A673 (cell line): ENCODE data around the gene CCNI. TPM values are rescaled to one million over a fixed set of nuclear protein-coding genes. Genes with fewer than 3 reads are reported as not detected.
A peak's percentile ranks its signal among the peaks of the same experiment; 100 is the strongest.

Experiments
- BruUV-seq: library from RNA; stranded (reverse); fragments of 400-500 nt; replicated peaks from 2 replicates; lab custom pipeline; 2021; lab: Mats Ljungman, UMichigan
- CTCF ChIA-PET: fragments of 300-600 bp; sonication (Branson Sonifier 250); formaldehyde crosslinking; loops from one replicate; lab custom pipeline; 2022; ENCODE audit warnings: antibody characterized with exemption; lab: Charles Lee
- POLR2A ChIA-PET: fragments of 300-600 bp; sonication (Branson Sonifier 250); formaldehyde crosslinking; loops from one replicate; lab custom pipeline; 2022; ENCODE audit warnings: antibody characterized with exemption; ENCODE audit not compliant: low non-redundant PET; lab: Charles Lee
- DNase-seq: peaks from one replicate; pipeline ENCODE4 v3.0.0-alpha.2; 2015; ENCODE audit warnings: low spot score
- H3K27ac ChIP-seq: fragments of 200-600 bp; sonication (generic); 2 replicates; pipeline ENCODE4 v1.5.1; 2016; ENCODE audit warnings: mixed run types, low read depth, mild to moderate bottlenecking, mixed read lengths, antibody characterized with exemption, low read length; ENCODE audit not compliant: poor library complexity, severe bottlenecking
- H3K27me3 ChIP-seq: fragments of 200-600 bp; sonication (generic); replicated peaks from 2 replicates; pipeline ENCODE4 v1.6.1; 2017; ENCODE audit warnings: mixed run types, low read depth, mild to moderate bottlenecking, mixed read lengths, antibody characterized with exemption, low read length; ENCODE audit not compliant: insufficient read depth, poor library complexity
- H3K36me3 ChIP-seq: fragments of 200-600 bp; sonication (generic); 2 replicates; pipeline ENCODE4 v1.6.1; 2016; ENCODE audit warnings: mixed run types, mild to moderate bottlenecking, mixed read lengths, antibody characterized with exemption, low read length; ENCODE audit not compliant: insufficient read depth, poor library complexity, severe bottlenecking
- H3K4me1 ChIP-seq: fragments of 200-600 bp; sonication (generic); 2 replicates; pipeline ENCODE4 v1.6.1; 2017; ENCODE audit warnings: mixed run types, mild to moderate bottlenecking, mixed read lengths, antibody characterized with exemption, low read length; ENCODE audit not compliant: insufficient read depth, poor library complexity, severe bottlenecking
- H3K4me3 ChIP-seq: fragments of 200-600 bp; sonication (generic); 2 replicates; pipeline ENCODE4 v1.5.1; 2016; ENCODE audit warnings: low read depth, mixed run types, mild to moderate bottlenecking, mixed read lengths, low read length; ENCODE audit not compliant: poor library complexity, severe bottlenecking
- H3K9me3 ChIP-seq: fragments of 200-600 bp; sonication (generic); 2 replicates; pipeline ENCODE4 v1.6.1; 2016; ENCODE audit warnings: mixed run types, low read depth, mild to moderate bottlenecking, mixed read lengths, antibody characterized with exemption, low read length; ENCODE audit not compliant: poor library complexity, severe bottlenecking
- CTCF ChIP-seq: fragments of 300-800, 200-600 bp; sonication (generic); conservative IDR thresholded peaks from 2 replicates; pipeline ENCODE4 v1.5.1; 2017; ENCODE audit warnings: low read depth, mild to moderate bottlenecking, antibody characterized with exemption, low read length, moderate library complexity, mixed read lengths
- EZH2 ChIP-seq: fragments of 200-600 bp; sonication (generic); IDR thresholded peaks from 2 replicates; pipeline ENCODE4 v1.6.1; 2017; ENCODE audit warnings: borderline replicate concordance, low read depth, mild to moderate bottlenecking, mixed read lengths, antibody characterized with exemption, low read length; ENCODE audit not compliant: poor library complexity, severe bottlenecking
- intact Hi-C: fragments of 100-400 bp; cut with micrococcal nuclease; formaldehyde crosslinking; loops from one replicate; pipeline ENCODE4 v1.10.0; 2022; ENCODE audit not compliant: unreplicated experiment
- total RNA-seq: library from RNA; stranded (reverse); gene quantifications from 2 replicates; pipeline ENCODE4 v1.2.3, GENCODE V29; 2021

CCNI gene
- total RNA-seq, 1 experiment from 2014 or later: 134 TPM

DNA sequence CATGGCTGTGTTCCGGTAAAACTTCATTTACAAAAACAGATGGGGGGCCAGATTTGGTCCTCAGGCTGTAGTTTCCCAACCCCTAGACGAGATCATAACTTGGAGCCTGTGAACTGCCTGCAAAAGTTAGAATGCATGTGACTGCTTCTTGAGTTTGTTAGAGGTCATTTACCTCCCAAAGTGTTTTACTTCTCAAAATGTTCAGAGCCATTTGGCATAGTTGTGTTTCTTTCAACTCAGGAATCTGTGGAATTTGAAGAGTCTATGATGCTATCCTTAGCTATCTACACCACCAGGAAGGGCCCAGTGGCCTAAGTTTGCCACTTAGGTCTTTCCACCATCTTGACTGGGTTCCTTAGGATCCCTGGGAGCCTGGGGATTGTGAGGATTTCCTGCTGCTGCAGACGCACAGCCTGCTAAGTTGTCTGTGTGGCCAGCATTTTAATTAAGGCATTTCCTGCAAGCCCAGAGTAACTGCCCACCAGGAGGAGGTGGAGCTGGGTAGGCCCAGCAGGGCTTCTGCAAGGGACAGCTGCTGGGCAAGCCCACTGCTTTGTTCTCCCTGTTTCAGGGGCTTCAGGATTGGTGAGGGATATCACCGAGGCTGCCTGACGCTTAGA lies 53.1 kb downstream of the CCNI start:
- CTCF ChIA-PET: no interaction called here
- POLR2A ChIA-PET: no interaction called here
- Histone ChIP-seq H3K4me1 (peaks cover 22% of the 10 kb centered on the region), H3K36me3 (peaks cover 4% of the 10 kb centered on the region), H3K27me3 (no peaks in the 10 kb centered on the region), H3K9me3 (no peaks in the 10 kb centered on the region), H3K4me3 (no peak overlapping the region), H3K27ac (peak overlapping the region; percentile 60)
- intact Hi-C loops: no loop called here
- TF ChIP-seq EZH2 (no peak), CTCF (no peak)
- DNase-seq: peak; percentile 78
- no TSS peak for BruUV-seq

- H3K4me3 ChIP-seq: no peak overlapping the region
- H3K27me3 ChIP-seq: no peaks in the 10 kb centered on the region
- no peaks in the 10 kb centered on the region for H3K9me3 ChIP-seq
- ChIA-PET CTCF (no interaction called here), POLR2A (no interaction called here)
- H3K4me1 ChIP-seq: peaks cover 22% of the 10 kb centered on the region
- H3K36me3 ChIP-seq: peaks cover 13% of the 10 kb centered on the region
- peak overlapping the region; percentile 60 for H3K27ac ChIP-seq
- BruUV-seq: no TSS peak
- no peak for DNase-seq
- TF ChIP-seq CTCF (no peak), EZH2 (no peak)
- intact Hi-C loops: no loop called here
Measured at GRCh38 chr4:77021614-77022089, 54.1 kb downstream of the CCNI start.

DNA sequence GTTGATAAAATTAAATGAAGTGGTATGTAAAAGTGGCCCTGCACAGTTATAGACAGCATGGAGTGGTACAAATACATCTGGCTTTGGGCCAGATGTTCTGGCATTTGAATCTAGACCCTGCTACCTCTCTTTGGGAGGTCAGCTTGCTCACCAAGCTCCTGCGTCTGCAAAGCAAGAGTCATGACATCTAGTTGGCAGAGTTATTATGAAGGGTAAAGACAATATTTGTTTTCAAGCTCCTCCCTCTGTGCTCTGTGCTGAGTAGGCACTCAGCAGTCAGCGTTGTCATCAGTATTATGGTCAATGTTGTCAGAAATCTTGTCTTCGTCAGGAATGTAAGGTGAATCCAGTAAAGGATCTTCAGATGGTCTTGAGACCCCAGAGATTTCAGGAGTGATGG lies 55.8 kb downstream of the CCNI start:
- TF ChIP-seq CTCF (no peak), EZH2 (no peak)
- Histone ChIP-seq H3K27me3 (no peaks in the 10 kb centered on the region), H3K4me1 (peaks cover 22% of the 10 kb centered on the region), H3K36me3 (peaks cover 16% of the 10 kb centered on the region), H3K4me3 (no peak overlapping the region), H3K9me3 (no peaks in the 10 kb centered on the region), H3K27ac (no peak overlapping the region)
- DNase-seq: no peak
- intact Hi-C loops: no loop called here
- no TSS peak for BruUV-seq
- ChIA-PET CTCF (no interaction called here), POLR2A (no interaction called here)
